A549 treated with AZD9567 at 1 μM for 4 hours (cell line): ENCODE results near the gene KCNH8. TPM values are rescaled to one million over a fixed set of nuclear protein-coding genes. Genes with fewer than 3 reads are reported as not detected.

Experiments used
- total RNA-seq: library from RNA; stranded (reverse); fragments of 200-300 nt; extraction: Qiagen RNA extraction; gene quantifications from 5 replicates; pipeline ENCODE4 v1.2.3, GENCODE V29; 2022; ENCODE audit not compliant: insufficient read depth

KCNH8 gene
- total RNA-seq: 0.01 TPM in 1 of 5 replicates, not detected in the others

GRCh38 chr3:19147905-19148767 is at the start of gene KCNH8:
TSS of gene KCNH8 (plus strand) at chr3:19148510. CDS start at chr3:19148720, 210 bp downstream.

